Neutrophil (primary cell): ENCODE data around the gene PLCH2.

ENCODE experiments used
- H3K27ac ChIP-seq: fragments of 200-600 bp; sonication (generic); 2 replicates; pipeline ENCODE4 v1.5.1; 2016; ENCODE audit warnings: mild to moderate bottlenecking, moderate library complexity
- H3K27me3 ChIP-seq: fragments of 200-600 bp; sonication (generic); 2 replicates; pipeline ENCODE4 v1.6.0; 2016; ENCODE audit warnings: mild to moderate bottlenecking
- H3K36me3 ChIP-seq: fragments of 200-600 bp; sonication (generic); 2 replicates; pipeline ENCODE4 v1.5.1; 2017
- H3K4me1 ChIP-seq, 2 experiments: fragments of 200-600 bp in 1 of 2; sonication (generic) in 1 of 2; 1 replicate in 1 of 2; 2 replicates in 1 of 2; pipeline versions ENCODE4 v1.5.1 to v1.6.1; 2013 to 2016; ENCODE audit warnings: low read depth in 1 of 2, low read length in 1 of 2, mild to moderate bottlenecking in 1 of 2, moderate library complexity in 1 of 2; ENCODE audit not compliant: control insufficient read depth in 1 of 2, insufficient read depth in 1 of 2
- H3K4me3 ChIP-seq, 2 experiments: fragments of 200-600 bp in 1 of 2; sonication (generic) in 1 of 2; 1 replicate in 1 of 2; 2 replicates in 1 of 2; pipeline ENCODE4 v1.5.1; 2013 to 2016; ENCODE audit warnings: low read depth in 1 of 2, low read length in 1 of 2, mild to moderate bottlenecking in 1 of 2, moderate library complexity in 1 of 2
- H3K9me3 ChIP-seq: fragments of 200-600 bp; sonication (generic); 2 replicates; pipeline ENCODE4 v1.5.1; 2016
- CTCF ChIP-seq: fragments of 200-600 bp; sonication (generic); IDR thresholded peaks from 2 replicates; pipeline ENCODE4 v1.5.1; 2016; ENCODE audit warnings: antibody characterized with exemption

The PLCH2 gene

GRCh38 chr1:2476061-2476999 lies at the start of gene PLCH2:
Gene PLCH2 (plus strand): TSS chr1:2476289. CDS start chr1:2476589, 300 bp downstream.
- TF ChIP-seq CTCF: no peak
- Histone ChIP-seq H3K36me3 (no peaks in the 10 kb centered on the region), H3K27me3 (no peaks in the 10 kb centered on the region), H3K9me3 (no peaks in the 10 kb centered on the region), H3K4me3 (no peak within 1 kb of the TSS), H3K27ac (no peak within 1 kb of the TSS), H3K4me1 (no peaks in the 10 kb centered on the region)

GRCh38 chr1:2426540-2426939 lies 49.5 kb upstream of the PLCH2 start:
- Histone ChIP-seq H3K9me3 (no peaks in the 10 kb centered on the region), H3K27me3 (peaks cover 8% of the 10 kb centered on the region)

GRCh38 chr1:2427051-2427450 lies 49.0 kb upstream of the PLCH2 start:
- Histone ChIP-seq H3K27ac (no peak overlapping the region), H3K36me3 (no peaks in the 10 kb centered on the region), H3K27me3 (peaks cover 8% of the 10 kb centered on the region), H3K4me1 (no peaks in the 10 kb centered on the region), H3K4me3 (no peak overlapping the region), H3K9me3 (no peaks in the 10 kb centered on the region)
- TF ChIP-seq CTCF: no peak

More at GRCh38 chr1:2426540-2426939, 49.5 kb upstream of the PLCH2 start:
- no peak overlapping the region for H3K27ac ChIP-seq
- TF ChIP-seq CTCF: no peak
- H3K36me3 ChIP-seq: no peaks in the 10 kb centered on the region
- no peaks in the 10 kb centered on the region for H3K4me1 ChIP-seq
- H3K4me3 ChIP-seq: no peak overlapping the region

- no peak overlapping the region for H3K4me3 ChIP-seq
- H3K4me1 ChIP-seq: no peaks in the 10 kb centered on the region
- no peaks in the 10 kb centered on the region for H3K9me3 ChIP-seq
- no peak overlapping the region for H3K27ac ChIP-seq
- H3K36me3 ChIP-seq: no peaks in the 10 kb centered on the region
- no peak for TF ChIP-seq CTCF
- peaks cover 13% of the 10 kb centered on the region for H3K27me3 ChIP-seq
Observed at GRCh38 chr1:2427976-2428375, 48.1 kb upstream of the PLCH2 start.

- H3K36me3 ChIP-seq: no peaks in the 10 kb centered on the region
- H3K4me1 ChIP-seq: no peaks in the 10 kb centered on the region
- H3K4me3 ChIP-seq: no peak overlapping the region
- TF ChIP-seq CTCF: no peak
- H3K9me3 ChIP-seq: no peaks in the 10 kb centered on the region
- H3K27me3 ChIP-seq: peaks cover 14% of the 10 kb centered on the region
- no peak overlapping the region for H3K27ac ChIP-seq
Observed at GRCh38 chr1:2428490-2428889, 47.6 kb upstream of the PLCH2 start.
